GM18505 (cell line): ENCODE results near the gene EXOC1L.
"Not testable (repeated sequence)": the region's sequence is repeated elsewhere in the genome, so short reads cannot be mapped to it uniquely, and the experiment has no call there.

ENCODE experiments used
- ATAC-seq: cut with Tn5 transposase; IDR thresholded peaks from one replicate; pipeline ENCODE4 v1.9.1; 2021; ENCODE audit not compliant: unreplicated experiment
- POLR2A ChIP-seq: IDR thresholded peaks from 4 replicates; pipeline ENCODE4 v1.6.1; 2011; ENCODE audit warnings: borderline replicate concordance; ENCODE audit not compliant: insufficient read depth, insufficient read length; ENCODE audit errors: extremely low read depth

Gene EXOC1L

DNA sequence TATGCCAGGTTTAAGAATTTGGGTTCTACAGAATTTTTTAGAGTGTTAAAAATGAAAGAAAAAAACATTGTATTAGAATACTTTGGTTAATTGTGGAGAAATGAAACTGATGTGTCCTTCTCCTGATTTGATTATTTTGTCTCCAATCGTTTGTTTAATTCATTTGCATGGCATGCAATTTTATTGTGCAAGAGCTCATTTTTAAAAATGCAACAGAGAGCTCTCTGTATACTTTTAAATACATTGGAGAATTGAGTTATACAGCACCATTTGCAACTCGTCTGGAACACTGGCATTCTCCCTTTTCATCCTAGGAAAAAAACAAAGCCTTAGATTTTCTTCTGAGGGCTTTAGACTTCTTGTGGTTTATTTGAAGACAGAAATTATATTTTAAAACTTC is 689 bp downstream of the EXOC1L start:
- no peak for ATAC-seq
- TF ChIP-seq POLR2A, result no peak

- ATAC-seq, result no peak
Observed at GRCh38 chr4:55822329-55822728, 2.7 kb downstream of the EXOC1L start.

GRCh38 chr4:55824865-55825264 is 5.3 kb downstream of the EXOC1L start:
- ATAC-seq, result no peak
- TF ChIP-seq POLR2A, result no peak

More at GRCh38 chr4:55822329-55822728, 2.7 kb downstream of the EXOC1L start:
- TF ChIP-seq POLR2A, result no peak

DNA sequence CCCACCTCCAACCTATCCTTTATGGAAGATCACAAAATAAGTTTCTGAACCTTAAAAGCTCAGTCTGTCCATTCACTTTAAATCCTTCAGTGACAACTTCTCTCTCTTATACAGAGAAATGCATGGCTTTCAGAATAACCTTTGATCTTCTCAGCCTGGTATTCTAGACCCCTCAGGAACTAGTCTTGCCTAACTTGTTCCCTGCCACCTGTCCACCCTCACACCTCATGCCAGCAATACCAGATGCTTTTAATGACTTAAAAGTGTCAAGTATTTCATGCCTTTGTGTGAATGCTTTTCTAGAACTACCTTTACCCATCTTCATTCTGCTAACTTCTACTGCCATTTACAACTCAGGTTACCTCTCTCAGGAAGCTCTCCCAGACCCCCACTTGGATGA is 7.4 kb downstream of the EXOC1L start:
- no peak for TF ChIP-seq POLR2A
- no peak for ATAC-seq

- no peak for TF ChIP-seq POLR2A
- no peak for ATAC-seq
Observed at GRCh38 chr4:55827582-55827981, 8.0 kb downstream of the EXOC1L start.

- no peak for TF ChIP-seq POLR2A
- no peak for ATAC-seq
Observed at GRCh38 chr4:55830048-55830447, 10.5 kb downstream of the EXOC1L start.

DNA sequence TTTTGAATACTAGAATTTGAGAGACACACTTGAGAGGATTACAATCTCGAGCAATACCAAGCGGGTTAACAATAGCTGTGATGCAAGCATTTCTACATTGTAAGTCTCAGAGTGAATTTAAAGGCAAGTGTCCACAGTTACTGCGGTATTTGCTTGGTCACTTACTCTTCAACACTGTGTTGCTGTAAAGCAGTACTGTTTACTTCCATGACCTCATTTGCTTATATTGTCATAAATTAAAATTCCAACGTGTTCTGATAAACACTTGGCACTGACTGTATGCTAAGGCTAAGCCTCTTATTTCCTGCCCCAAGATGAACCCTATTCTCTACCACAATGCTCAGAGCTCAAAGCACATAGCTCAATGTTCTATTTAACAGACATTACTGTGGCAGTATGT is 11.1 kb downstream of the EXOC1L start:
- TF ChIP-seq POLR2A, result no peak

GRCh38 chr4:55834086-55834795 is 14.7 kb downstream of the EXOC1L start:
- no peak for TF ChIP-seq POLR2A
- no peak for ATAC-seq

More for the DNA sequence above, 11.1 kb downstream of the EXOC1L start:
- no peak for ATAC-seq

GRCh38 chr4:55837903-55838302 is 18.3 kb downstream of the EXOC1L start:
- TF ChIP-seq POLR2A, result no peak
- ATAC-seq, result no peak

- no peak for ATAC-seq
- TF ChIP-seq POLR2A, result no peak
Observed at GRCh38 chr4:55838356-55838755, 18.8 kb downstream of the EXOC1L start.

DNA sequence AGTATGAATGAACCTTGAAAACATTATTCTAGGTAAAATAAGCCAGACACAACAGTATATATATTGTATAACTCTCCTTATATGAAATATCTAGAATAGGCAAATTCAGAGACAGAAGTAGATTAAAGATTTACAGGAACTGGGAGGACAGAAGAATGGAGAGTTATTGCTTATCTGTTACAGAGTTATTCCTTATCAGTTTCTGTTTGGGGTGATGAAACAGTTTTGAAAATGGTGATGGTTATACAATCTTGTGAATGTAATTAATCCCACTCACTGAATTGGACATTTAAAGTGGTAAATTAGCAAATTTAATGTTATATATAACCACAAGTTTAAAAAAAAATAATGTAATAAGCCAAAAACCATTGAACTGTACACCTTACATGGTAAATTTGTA is 19.4 kb downstream of the EXOC1L start:
- no peak for TF ChIP-seq POLR2A
- no peak for ATAC-seq

GRCh38 chr4:55840956-55841355 is 21.4 kb downstream of the EXOC1L start:
- TF ChIP-seq POLR2A, result no peak
- no peak for ATAC-seq

DNA sequence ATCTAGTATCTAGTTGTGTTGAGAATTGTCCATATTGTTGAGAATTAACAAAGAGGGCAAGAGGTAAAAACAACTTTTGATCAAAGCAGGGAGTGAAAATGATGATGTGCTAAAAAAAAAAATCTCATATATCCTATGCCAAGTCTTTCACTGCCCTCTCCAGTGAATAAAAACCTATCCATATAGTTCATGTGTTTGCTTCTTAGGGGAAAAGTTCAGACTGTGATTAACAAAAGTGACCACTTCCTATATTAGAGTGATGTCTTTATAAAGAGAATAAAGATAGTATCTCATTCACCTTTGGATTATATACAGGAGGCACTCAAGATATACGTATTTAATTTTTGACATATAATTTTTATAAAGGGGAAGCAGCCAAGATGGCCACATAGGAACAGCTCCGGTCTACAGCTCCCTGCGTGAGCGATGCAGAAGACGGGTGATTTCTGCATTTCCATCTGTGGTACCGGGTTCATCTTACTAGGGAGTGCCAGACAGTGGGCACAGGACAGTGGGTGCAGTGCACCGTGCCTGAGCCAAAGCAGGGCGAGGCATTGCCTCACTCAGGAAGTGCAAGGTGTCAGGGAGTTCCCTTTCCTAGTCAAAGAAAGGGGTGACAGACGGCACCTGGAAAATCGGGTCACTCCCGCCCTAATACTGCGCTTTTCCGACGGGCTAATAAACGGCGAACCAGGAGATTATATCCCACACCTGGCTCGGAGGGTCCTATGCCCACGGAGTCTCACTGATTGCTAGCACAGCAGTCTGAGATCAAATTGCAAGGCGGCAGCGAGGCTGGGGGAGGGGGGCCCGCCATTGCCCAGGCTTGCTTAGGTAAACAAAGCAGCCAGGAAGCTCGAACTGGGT is 22.0 kb downstream of the EXOC1L start:
- not testable (repeated sequence) for ATAC-seq

DNA sequence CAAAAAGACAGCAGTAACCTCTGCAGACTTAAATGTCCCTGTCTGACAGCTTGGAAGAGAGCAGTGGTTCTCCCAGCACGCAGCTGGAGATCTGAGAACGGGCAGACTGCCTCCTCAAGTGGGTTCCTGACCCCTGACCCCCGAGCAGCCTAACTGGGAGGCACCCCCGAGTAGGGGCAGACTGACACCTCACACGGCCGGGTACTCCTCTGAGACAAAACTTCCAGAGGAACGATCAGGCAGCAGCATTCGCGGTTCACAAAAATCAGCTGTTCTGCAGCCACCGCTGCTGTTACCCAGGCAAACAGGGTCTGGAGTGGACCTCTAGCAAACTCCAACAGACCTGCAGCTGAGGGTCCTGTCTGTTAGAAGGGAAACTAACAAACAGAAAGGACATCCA is 22.7 kb downstream of the EXOC1L start:
- not testable (repeated sequence) for ATAC-seq
